Islet precursor cell (in vitro differentiated cells): ENCODE data around the gene CERS6.

ENCODE experiments used
- DNase-seq: peaks from one replicate; pipeline ENCODE4 v3.0.0-alpha.2; 2018

CERS6 gene

GRCh38 chr2:168574856-168575630 is 119.0 kb downstream of the CERS6 start:
- no peak for DNase-seq

- no peak for DNase-seq
These were observed 121.8 kb downstream of the CERS6 start for GRCh38 chr2:168577885-168578284.

- DNase-seq, result no peak
These were observed 127.1 kb downstream of the CERS6 start for GRCh38 chr2:168583064-168583709.

GRCh38 chr2:168583710-168584521 is 127.8 kb downstream of the CERS6 start:
- DNase-seq, result no peak

GRCh38 chr2:168584911-168585310 is 128.8 kb downstream of the CERS6 start:
- DNase-seq, result no peak

- no peak for DNase-seq
These were observed 129.6 kb downstream of the CERS6 start for GRCh38 chr2:168585700-168586099.

- DNase-seq, result no peak
These were observed 131.2 kb downstream of the CERS6 start for GRCh38 chr2:168587307-168587706.

GRCh38 chr2:168589236-168590211 is 133.5 kb downstream of the CERS6 start:
- no peak for DNase-seq

- no peak for DNase-seq
These were observed 136.2 kb downstream of the CERS6 start for GRCh38 chr2:168592181-168592831.

- DNase-seq, result no peak
These were observed 137.6 kb downstream of the CERS6 start for GRCh38 chr2:168593713-168594112.

GRCh38 chr2:168594778-168595177 is 138.7 kb downstream of the CERS6 start:
- no peak for DNase-seq

- no peak for DNase-seq
These were observed 141.0 kb downstream of the CERS6 start for GRCh38 chr2:168596881-168597655.

- no peak for DNase-seq
These were observed 143.7 kb downstream of the CERS6 start for GRCh38 chr2:168599738-168600137.

GRCh38 chr2:168600949-168601348 is 144.9 kb downstream of the CERS6 start:
- DNase-seq, result no peak

- no peak for DNase-seq
These were observed 145.7 kb downstream of the CERS6 start for GRCh38 chr2:168601741-168602140.

- DNase-seq, result no peak
These were observed 146.3 kb downstream of the CERS6 start for GRCh38 chr2:168602379-168602778.

- DNase-seq, result no peak
These were observed 146.9 kb downstream of the CERS6 start for GRCh38 chr2:168602846-168603401.

GRCh38 chr2:168603439-168603961 is 147.4 kb downstream of the CERS6 start:
- no peak for DNase-seq

- no peak for DNase-seq
These were observed 148.2 kb downstream of the CERS6 start for GRCh38 chr2:168604252-168604651.

GRCh38 chr2:168607992-168608391 is 151.9 kb downstream of the CERS6 start:
- no peak for DNase-seq
